Measurements from ENCODE around the gene MLXIP.

DNA sequence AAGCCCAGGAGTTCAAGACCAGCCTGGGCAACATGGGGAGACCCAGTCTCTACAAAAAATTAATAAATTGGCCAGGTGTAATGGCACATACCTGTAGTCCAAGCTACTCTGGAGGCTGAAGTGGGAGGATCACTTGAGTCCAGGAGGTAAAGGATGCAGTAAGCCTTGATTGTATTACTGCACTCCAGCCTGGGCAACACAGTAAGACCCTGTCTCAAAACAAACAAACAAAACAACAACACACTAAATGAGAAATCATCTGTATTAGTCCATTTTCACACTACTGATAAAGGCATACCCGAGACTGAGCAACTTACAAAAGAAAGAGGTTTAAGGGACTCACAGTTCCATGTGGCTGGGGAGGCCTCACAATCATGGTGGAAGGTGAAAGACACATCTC, 4.7 kb upstream of the MLXIP start:
- TF ChIP-seq, protein P1, sequence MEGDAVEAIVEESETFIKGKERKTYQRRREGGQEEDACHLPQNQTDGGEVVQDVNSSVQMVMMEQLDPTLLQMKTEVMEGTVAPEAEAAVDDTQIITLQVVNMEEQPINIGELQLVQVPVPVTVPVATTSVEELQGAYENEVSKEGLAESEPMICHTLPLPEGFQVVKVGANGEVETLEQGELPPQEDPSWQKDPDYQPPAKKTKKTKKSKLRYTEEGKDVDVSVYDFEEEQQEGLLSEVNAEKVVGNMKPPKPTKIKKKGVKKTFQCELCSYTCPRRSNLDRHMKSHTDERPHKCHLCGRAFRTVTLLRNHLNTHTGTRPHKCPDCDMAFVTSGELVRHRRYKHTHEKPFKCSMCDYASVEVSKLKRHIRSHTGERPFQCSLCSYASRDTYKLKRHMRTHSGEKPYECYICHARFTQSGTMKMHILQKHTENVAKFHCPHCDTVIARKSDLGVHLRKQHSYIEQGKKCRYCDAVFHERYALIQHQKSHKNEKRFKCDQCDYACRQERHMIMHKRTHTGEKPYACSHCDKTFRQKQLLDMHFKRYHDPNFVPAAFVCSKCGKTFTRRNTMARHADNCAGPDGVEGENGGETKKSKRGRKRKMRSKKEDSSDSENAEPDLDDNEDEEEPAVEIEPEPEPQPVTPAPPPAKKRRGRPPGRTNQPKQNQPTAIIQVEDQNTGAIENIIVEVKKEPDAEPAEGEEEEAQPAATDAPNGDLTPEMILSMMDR (IDR thresholded peaks at IDR 0.05), result no peak
- no peak for TF ChIP-seq POLR2A (IDR thresholded peaks at IDR 0.05)
